NCI-H1694 (cell line): ENCODE data around the gene B3GLCT.
A peak's percentile ranks its signal among the peaks of the same experiment; 100 is the strongest.
"Not testable (repeated sequence)": the region's sequence is repeated elsewhere in the genome, so short reads cannot be mapped to it uniquely, and the experiment has no call there.

Experiments
- DNase-seq: peaks from one replicate; lab custom pipeline; 2025; lab: John Stamatoyannopoulos, UW

The B3GLCT gene

DNA sequence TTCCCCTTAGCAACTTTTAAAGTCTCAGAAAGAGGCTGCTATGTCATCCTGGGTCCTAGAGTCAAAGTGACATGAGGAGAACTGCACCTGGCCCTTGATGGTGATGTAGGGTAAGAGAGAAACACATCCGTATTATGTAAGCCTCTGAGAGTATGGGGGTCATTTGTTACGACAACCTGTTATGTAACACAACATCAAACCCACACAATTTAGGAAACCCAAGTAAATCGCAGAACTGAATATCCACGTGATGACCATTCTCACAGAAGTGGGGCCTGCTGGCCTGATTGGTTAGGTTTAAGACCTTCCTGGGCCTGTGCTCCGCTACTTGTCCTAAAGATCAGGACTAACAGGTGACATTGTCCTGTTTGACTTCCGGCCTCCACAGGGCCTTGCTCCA lies 15.3 kb upstream of the B3GLCT start:
- DNase-seq, result no peak

DNA sequence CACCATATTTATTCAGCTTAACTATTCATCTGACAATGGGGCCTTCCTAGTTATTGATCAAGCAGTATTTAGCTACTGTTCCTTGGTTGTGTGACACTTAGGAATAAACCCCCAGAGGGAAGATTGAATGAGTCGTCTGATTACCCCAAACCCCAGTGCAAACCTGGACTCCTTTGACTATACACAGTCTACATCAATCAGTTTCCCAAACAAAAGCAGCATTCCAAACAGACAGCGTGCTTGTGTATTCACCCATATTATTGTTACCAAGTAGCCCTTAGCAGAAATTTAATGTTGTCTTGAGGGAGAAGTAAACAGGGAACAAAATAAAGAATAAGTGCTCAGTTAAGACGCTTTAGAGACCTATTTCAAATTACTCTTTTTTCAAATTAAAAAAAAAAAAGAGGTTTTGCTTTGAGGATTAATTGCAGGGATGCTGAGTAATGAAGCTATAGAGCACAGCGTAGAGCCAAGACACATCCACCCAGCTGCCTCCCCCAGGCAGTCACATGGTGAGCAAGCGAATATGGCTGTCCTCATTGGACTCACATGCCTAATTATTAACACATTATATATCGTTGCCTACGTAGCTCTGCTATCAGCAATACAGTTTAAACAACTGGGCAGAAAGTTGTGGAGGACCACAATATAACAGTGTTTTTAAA lies 14.7 kb upstream of the B3GLCT start:
- no peak for DNase-seq

DNA sequence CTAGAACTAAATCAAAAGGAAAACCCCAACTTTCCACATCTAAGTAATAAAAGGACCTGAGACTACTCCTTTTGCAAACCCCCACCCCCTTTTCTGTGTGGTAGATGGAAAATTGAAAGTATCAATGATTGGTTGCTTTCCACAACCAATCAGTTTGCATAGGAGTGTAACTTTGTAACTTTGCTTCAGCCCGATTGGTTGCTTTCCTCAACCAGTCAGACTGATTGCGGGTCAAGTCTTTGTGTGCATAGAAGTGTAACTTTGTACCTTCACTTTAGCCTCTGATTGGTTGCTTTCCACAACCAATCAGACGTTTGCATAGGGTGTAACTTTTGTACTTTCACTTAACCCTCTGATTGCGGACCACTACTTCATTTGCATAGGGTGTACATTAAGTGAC lies 8.0 kb upstream of the B3GLCT start:
- no peak for DNase-seq

DNA sequence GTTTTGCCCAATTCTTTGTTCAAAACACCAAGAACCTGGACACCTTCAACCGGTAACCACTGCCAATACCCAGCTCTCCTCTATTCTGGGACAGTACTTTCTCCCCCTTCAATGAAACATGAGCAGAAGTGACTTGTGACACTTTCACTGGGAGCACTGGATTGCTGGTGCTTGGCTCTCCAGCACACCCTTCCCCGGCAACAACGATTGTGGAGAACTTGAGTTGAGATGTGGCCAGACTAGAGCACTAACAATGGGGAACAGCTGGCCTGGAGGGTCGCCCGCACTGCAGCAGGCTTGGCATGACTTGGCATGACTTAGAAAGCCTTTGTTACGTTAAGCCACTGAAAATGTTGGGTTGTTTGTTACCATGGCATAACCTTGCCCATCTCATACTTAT lies 7.5 kb upstream of the B3GLCT start:
- no peak for DNase-seq

DNA sequence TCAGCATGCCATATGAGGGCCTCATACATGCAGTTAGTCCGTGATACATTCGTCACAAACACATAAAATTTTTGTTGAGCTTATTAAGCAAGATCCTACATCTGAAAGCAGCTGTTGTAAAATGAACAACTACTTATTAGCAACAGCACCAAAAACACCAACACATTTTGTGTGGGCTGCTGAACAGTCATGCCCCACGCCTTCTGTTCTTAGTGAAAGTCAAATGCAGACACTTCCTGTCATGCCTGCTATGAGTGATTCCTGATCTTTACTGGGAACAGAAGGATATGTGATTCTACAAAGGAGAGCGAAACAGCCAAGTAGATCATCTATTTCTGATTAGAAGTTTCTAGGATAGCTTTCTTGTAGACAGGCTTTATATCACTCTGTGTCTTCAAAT lies 4.2 kb upstream of the B3GLCT start:
- no peak for DNase-seq

DNA sequence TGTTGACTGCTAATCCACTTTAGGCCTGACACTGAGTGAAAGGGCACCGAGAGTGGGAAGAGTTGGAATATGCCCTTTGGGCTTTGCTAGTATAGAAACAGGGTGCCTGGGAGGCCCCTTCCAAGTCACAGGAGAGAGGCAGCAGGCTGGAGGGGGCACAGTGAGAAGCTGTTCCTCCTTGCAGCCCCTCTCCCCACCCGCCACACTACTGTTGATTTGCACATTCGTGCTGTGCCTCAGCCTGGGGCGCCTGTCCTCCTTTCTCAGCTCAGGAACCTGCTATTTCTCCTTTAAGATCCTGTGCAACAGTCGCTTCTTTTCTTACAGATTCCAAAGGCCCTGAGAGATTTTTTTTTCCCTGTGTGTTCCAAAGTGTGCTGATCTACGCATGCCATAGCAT lies 2.8 kb upstream of the B3GLCT start:
- DNase-seq, result no peak

DNA sequence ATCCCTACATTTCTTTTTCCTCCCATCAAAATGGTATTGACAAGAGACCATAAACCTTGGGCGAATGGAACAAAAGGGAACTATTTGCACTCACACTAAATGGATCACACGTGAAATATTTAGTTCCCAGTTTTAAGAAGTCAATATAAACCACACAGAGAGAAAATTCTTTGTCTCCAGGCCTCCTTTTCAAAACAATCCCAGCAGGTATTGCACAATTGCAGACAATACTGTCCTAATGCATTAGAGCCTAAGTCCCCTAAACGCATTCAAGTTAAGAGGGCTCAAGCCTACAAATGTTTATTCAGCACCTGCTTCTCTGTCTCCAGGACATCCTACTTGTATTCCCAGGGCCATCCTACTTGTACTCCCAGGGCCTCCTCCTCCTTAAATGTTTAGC lies 1.3 kb upstream of the B3GLCT start:
- no peak for DNase-seq

DNA sequence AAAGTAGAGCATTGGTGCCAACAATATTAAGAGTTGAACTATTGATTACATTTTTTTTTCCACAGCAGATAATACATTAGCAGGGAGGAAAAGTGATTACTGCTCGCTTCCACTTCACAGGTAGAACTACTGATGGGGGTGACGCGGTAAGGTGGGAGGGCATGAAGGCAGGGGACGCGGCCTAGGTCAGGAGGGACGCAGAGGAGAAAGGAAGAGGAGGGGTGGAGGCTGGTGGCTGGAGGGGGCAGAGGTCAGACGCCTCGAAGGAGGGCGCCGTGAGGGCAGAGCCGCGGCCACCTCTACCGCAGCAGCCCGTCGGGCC lies 287 bp upstream of the B3GLCT start:
- DNase-seq, result no peak

DNA sequence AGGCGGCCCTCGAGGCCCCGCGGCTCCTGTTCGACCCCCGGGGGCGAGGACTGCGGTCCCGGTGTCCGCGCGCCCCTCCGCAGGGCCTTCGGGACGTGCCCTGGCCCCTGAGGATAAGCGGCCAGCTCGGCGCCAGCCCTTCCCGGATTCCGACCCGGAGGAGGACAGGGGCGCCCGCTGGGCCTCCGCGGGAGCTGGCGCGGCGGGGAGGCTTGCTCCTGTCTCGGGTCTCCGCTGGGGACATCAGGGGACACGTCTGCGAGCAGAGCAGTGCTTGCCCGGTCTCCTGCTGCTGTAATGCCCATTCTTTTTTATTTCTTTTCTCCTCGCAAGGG lies 829 bp downstream of the B3GLCT start:
- DNase-seq, result no peak

DNA sequence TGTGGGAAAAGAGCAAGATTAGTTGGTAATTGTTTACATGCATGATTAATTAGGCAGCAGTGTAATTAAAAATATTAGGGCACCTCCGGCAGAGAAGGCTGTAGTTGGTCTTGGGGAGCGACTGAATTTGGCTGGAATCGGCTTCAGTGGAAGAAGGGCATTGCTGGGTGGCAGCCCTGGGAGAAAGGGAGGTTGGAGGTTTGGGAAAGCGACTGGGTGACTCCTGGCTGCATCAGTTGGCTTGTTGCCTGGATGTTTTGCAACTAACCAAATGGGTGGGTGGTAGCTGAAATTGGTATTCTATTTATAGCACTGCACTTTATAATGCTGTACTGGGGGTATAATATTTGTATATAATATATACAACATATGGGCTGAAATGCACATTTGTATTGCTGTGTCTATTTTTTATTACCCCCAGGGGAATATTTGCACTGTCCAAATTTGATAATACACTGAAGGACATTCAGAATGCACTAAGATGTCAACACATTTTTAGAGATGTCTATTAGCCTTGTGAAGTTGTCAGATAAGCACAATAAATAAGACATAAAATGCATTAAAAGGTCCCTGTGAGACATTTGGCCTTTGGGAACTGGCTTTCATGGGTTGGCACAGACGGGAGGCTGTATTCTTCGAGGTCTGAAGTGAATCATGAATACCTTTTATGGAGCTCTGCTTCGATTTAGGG lies 1.7 kb downstream of the B3GLCT start:
- DNase-seq, result peak; percentile 52

DNA sequence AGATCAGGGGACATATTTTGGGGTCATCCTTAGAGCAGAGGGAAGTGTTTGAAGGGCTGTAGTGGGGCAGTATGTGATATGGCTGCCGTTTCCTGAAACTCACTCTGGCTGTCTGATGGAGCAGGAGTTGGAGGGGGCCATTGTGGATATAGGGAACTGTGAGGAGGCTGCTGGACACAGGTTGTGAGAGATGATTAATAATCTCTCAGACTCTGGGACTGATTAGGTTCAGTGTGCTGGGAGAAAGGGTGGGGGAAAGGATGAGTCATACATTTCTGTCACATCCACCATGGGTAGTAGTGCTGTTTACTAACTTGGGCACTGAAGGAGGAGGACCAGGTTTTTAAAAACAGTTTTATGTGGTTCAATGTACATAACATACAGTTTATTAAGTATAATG lies 4.8 kb downstream of the B3GLCT start:
- DNase-seq, result no peak

DNA sequence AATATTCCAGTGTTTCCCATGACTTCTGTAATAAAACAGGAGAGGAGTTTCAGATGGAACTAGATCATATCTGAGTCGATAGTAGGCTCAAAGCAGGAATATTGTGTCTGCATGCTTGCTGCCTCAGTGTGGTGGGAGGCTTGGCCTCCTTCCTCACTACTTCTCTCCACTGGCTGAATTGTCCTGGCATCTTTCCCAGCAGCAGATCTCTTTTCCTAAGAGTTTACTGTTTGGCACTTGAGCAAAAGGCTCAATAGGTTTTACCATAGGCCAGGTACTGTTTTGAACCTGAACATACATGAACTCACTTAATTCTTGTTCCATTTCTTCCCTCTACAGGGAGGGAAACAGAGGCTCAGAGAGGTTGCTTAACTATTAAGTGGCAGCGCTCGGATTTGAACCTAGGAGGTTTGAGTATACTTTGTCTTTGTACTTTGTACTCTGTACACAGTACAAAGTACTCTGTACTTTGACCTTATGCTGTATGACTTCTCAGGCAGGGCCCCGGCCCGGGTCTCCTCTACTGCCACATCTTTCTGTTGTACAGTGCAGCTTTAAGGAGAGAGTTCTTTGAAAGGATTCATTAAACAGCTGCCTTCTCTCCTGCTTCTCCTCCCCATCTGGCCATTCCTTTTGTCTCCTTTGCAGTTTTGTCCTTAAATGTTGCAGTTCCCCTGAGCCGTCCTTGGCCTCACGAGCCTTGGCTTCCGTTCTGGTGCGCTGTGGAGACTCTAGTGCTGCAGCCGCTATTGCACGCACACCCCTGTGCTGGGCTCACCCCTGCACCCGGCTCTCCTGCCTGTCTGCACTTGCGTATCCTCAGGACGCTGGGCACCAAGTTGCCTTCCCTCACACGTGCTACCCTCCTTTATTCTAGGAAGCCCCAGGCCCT lies 8.1 kb downstream of the B3GLCT start:
- DNase-seq, result no peak

DNA sequence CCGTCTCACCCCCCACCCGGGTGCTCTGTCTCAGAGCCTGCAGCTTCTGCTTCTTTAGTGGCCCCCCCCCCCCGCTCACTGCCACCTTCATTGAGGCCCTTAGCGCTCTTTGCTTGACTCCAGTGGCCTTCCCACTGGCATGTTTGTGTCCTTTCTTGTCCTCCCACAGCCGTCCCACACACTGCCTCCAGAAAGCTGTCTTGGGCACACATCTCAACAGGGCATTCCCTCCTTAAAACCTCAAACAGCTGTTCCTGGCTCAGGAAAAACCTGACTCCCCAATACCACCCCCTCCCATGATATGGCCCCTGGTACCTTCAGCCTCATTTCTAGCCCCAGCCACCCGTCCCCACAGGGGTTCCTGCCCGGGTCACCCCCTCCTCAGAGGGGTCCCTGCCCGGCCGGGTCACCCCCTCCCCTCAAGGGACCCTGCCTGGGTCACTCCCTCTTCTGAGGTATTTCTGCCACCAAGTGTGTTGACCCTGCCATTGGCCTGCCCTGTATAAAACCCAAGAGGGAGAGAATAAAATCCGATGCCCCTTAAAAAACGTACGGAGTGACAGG lies 8.9 kb downstream of the B3GLCT start:
- no peak for DNase-seq

DNA sequence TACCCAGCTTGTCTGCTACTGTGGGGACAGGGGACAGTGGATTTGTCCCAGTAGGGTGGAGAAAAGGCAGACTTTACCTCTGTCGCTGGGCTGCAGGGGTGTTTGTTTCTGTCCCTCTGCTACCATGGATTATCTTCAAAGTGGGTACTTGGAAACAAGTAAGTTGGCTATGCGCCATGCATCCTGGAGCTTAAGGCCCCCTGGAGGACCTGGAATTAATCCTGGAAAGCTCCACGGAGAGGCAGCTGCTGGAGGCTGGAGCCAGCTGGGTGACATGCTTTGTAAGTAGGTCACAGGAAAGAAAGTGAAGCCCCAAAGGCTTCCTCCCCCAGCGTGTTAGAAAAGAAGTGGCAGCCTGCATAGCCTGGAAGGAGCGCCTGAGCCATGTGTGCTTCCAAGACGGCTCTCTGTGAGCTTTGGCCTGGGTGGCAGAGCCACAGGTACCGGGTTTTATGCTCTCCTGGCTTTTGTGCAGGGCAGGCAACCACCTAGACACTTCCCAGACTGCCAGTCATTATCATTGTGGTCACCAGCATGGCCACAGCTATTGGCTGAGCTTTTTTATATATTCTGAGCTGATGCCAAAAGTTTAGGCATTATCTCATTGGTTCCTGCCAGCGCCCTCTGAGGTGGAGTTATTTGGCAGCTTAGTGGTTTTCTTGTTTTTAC lies 9.5 kb downstream of the B3GLCT start:
- peak; percentile 53 for DNase-seq

DNA sequence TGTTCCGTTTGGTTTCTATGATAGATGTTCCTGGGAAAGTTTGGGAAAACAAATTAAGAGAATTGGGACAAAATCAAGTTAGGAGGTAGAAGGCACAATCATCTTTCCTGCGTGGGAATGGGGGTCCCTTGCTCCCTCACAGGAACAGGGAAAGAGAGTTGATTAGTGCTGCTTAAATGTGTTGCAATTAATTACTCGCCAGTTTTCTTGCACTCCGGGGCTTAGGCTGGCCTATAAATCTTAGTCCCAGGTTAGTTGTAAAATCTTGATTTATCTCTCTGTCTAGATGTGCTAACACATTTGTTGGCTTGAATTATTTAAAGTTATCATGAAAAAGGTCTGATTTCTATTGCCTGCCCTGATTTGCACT lies 10.1 kb downstream of the B3GLCT start:
- no peak for DNase-seq

DNA sequence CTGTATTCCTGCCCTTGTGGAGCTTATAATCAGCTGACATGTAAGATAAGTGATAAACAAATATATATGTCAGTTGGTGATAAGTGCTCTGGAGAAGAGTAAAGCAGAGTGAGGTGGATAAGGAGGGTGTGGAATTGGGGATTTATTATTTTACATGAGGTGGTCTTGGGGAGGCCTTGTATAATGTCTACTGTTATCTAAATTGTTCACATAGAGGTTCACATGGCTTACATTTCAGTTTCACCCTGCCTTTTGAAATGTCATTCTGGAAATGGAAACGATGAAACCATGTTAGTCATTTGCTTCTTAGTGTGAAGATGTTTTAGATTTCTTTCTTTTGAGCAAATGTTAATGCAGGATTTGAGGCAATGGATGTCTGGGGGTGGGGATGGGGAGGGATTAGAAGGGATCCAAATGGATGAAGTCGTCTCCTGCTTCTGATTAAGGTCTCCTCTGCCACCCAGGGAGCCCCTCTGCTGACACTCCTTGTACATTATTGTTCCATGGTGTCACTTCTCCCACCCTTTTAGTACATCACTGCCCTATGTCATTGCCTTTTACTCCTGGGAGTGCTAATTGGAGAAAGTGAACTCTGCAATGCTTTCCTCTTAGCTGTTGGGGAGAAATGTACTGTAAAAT lies 14.0 kb downstream of the B3GLCT start:
- no peak for DNase-seq

DNA sequence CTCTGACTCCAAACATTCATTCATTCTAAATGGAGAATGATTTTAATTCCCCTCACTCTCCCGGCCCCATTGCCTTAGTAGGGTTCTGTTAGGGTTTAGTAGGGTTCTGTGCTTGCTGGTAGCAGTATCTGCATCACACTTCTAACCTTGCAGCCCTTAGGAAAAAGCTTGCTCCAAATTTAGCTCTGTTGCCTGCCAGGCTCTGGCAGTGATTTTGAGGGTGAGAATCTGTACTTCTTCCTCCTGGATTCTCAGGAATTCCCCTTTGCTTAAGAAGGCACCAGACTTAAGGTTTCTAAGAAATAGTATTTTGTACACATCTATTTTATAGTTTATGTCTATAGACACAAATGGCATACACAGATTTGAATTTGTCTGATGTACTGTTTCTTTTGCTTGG lies 14.7 kb downstream of the B3GLCT start:
- DNase-seq, result no peak

DNA sequence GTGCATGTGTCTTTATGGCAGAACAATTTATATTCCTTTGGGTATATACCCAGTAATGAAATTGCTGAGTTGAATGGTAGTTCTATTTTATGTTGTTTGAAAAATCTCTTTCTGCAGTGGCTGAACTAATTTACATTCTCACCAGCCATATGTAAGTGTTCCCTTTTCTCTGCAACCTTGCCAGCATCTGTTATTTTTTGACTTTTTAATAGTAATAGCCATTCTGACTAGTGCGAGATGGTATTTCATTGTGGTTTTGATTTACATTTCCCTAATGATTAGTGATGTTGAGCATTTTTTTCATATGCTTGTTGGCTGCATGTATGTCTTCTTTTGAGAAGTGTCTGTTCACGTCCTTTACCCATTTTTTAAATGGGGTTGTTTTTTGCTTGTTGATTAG lies 17.1 kb downstream of the B3GLCT start:
- DNase-seq, result not testable (repeated sequence)

DNA sequence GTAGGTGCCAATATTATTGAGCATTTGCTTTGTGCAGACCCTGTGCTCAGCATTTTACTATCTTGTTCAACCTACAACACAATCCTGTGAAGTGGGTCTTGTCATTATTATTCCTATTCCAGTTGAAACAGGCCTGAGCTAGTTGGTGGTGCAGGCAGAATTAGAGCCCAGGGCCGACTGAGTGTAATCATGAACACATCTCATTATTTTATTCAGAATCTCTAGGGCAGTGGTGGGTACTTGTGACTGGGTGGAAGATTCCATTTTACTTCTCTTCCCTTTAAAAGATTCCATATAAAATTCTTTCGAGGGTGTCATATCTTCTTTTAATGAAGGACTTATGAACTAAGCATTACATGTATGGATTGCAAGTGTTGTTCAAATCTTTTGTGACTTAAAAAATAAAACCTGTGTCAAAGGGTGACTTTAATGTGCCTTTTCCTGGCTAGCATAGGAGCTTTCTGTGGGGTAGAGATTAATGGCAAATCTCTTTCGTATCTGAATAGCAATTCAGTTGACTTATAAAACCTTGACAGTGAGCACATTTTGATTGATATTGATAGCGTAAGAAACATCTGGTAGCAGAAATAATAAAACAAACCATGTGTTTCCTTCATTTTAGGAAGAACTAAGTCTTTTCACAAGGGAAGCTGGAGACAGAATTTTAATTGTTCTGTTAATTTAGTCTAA lies 20.3 kb downstream of the B3GLCT start:
- DNase-seq, result no peak

DNA sequence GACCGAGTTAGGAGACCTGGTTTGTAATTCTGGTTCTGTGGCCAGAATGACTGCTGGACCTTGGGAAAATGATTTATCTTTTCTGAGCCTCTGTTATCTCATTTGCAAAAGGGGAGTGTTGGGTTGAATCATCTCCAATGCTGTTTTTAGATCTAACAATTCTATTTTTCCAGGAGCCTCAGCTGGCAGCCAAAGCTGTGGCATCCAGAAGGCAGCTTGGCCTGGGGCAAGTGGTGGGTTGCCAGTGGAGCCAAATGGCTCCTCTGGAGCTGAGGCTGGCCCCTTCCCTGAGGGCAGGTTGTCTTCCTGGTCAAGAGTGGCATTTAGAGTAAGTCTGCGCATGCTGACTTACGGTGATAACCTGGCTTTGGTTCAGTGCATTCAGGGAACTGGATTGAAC lies 21.3 kb downstream of the B3GLCT start:
- DNase-seq, result no peak

DNA sequence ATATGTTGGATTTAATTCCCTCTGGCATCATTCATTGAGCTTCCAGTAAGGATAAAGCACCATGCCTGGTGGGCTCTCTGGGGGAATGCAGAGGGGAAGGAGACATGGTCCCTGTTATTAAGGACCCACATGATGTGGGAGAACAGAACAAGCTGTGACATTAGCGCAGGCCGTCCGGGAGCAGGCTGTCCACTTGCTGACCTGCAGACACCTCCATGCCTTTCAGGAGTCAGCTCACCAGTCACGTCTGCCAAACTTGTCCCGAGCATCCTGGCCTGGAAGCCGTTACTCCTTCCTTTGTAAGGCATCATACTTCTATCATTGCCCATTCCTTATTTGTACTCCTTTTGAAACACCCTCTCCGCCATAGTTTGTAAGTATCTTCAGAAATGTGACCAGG lies 23.4 kb downstream of the B3GLCT start:
- no peak for DNase-seq
